Neural progenitor cell (in vitro differentiated cells): ENCODE results near the gene PHF2.

ENCODE experiments used
- EZH2 ChIP-seq: fragments of 200-600 bp; sonication (generic); IDR thresholded peaks from 2 replicates; pipeline ENCODE4 v1.6.1; 2017; ENCODE audit warnings: antibody characterized with exemption, mild to moderate bottlenecking, moderate library complexity
- TF ChIP-seq, protein P1 (sequence below): fragments of 200-600 bp; sonication (generic); IDR thresholded peaks from 2 replicates; pipeline ENCODE4 v1.5.1; 2017; ENCODE audit warnings: antibody characterized with exemption, mild to moderate bottlenecking

DNA sequence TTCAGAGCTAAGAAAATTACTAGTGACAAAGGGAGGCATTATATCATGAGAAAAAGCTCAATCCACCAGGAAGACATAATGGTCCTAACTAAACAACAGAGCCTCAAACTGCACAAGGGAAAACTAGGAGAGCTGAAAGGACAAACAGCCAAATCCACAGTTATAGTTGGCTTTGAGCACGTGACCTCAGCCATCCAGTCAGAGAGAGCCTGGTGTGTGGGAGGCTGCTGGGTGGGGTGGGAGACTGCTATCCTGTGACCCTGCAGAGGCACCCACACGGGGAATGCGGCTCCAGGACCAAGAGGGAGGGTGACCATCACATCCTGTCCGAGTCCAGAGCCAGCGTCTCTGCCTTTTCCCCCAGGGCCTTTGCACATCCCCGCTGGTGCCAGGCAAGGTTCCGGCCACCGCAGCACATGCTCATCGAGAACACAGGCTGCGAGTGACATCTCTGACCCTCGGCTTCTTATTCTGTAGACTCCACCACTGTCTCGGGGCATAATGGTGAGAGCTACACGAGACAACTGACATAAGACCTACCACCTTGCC lies 145.1 kb downstream of the PHF2 start:
- TF ChIP-seq, protein P1, sequence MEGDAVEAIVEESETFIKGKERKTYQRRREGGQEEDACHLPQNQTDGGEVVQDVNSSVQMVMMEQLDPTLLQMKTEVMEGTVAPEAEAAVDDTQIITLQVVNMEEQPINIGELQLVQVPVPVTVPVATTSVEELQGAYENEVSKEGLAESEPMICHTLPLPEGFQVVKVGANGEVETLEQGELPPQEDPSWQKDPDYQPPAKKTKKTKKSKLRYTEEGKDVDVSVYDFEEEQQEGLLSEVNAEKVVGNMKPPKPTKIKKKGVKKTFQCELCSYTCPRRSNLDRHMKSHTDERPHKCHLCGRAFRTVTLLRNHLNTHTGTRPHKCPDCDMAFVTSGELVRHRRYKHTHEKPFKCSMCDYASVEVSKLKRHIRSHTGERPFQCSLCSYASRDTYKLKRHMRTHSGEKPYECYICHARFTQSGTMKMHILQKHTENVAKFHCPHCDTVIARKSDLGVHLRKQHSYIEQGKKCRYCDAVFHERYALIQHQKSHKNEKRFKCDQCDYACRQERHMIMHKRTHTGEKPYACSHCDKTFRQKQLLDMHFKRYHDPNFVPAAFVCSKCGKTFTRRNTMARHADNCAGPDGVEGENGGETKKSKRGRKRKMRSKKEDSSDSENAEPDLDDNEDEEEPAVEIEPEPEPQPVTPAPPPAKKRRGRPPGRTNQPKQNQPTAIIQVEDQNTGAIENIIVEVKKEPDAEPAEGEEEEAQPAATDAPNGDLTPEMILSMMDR, result no peak
- no peak for TF ChIP-seq EZH2
